Ectodermal cell (in vitro differentiated cells): ENCODE results near the gene CIB4.

Source experiments
- H3K27ac ChIP-seq: 2 replicates; pipeline ENCODE4 v1.7.0; 2013; ENCODE audit warnings: mild to moderate bottlenecking, low read depth, low read length; ENCODE audit not compliant: insufficient read depth, poor library complexity, severe bottlenecking
- H3K27me3 ChIP-seq: 2 replicates; pipeline ENCODE4 v1.7.0; 2013; ENCODE audit warnings: mild to moderate bottlenecking, low read length; ENCODE audit not compliant: insufficient read depth, control insufficient read depth, poor library complexity, severe bottlenecking
- H3K36me3 ChIP-seq: one replicate; pipeline ENCODE4 v1.7.0; 2013; ENCODE audit warnings: low read length; ENCODE audit not compliant: control insufficient read depth, insufficient read depth
- H3K4me1 ChIP-seq: one replicate; pipeline ENCODE4 v1.7.0; 2013; ENCODE audit warnings: low read length; ENCODE audit not compliant: control insufficient read depth, insufficient read depth
- H3K4me3 ChIP-seq: 2 replicates; pipeline ENCODE4 v1.7.0; 2013; ENCODE audit warnings: low read depth, low read length, control low read depth; ENCODE audit not compliant: insufficient read depth
- H3K9me3 ChIP-seq: 2 replicates; pipeline ENCODE4 v1.7.0; 2013; ENCODE audit warnings: mild to moderate bottlenecking, low read length, moderate library complexity; ENCODE audit not compliant: control insufficient read depth
- WGBS, 2 experiments: methylation state at CpG; one replicate each; pipeline ENCODE4 v1.1.7; 2013; ENCODE audit warnings: missing lambda C conversion rate in 2 of 2; 5-methylcytosine and 5-hydroxymethylcytosine counted together

Gene CIB4

GRCh38 chr2:26550276-26551015 is 90.7 kb downstream of the CIB4 start:
- 91 to 93% methylated on average over 17 of the region's 17 CpGs for WGBS, 2 experiments
- H3K4me1 ChIP-seq = no peaks in the 10 kb centered on the region
- H3K9me3 ChIP-seq = no peaks in the 10 kb centered on the region
- H3K4me3 ChIP-seq = no peak overlapping the region
- no peaks in the 10 kb centered on the region for H3K27me3 ChIP-seq
- H3K27ac ChIP-seq = no peak overlapping the region
- H3K36me3 ChIP-seq = no peaks in the 10 kb centered on the region

- WGBS, 2 experiments = 73 to 75% methylated on average over 15 of the region's 15 CpGs
- Histone ChIP-seq H3K4me3 (no peak overlapping the region), H3K27ac (no peak overlapping the region), H3K27me3 (no peaks in the 10 kb centered on the region), H3K4me1 (peaks cover 9% of the 10 kb centered on the region), H3K9me3 (no peaks in the 10 kb centered on the region), H3K36me3 (no peaks in the 10 kb centered on the region)
Observed at GRCh38 chr2:26542676-26543505, 98.3 kb downstream of the CIB4 start.

- Histone ChIP-seq H3K27me3 (no peaks in the 10 kb centered on the region), H3K36me3 (no peaks in the 10 kb centered on the region), H3K4me1 (peaks cover 9% of the 10 kb centered on the region), H3K9me3 (no peaks in the 10 kb centered on the region), H3K4me3 (no peak overlapping the region), H3K27ac (no peak overlapping the region)
- 92 to 94% methylated on average over 5 of the region's 5 CpGs for WGBS, 2 experiments
Observed at GRCh38 chr2:26542194-26542455, 99.0 kb downstream of the CIB4 start.

GRCh38 chr2:26541401-26542193 is 99.6 kb downstream of the CIB4 start:
- Histone ChIP-seq H3K36me3 (no peaks in the 10 kb centered on the region), H3K27ac (no peak overlapping the region), H3K4me3 (no peak overlapping the region), H3K9me3 (no peaks in the 10 kb centered on the region), H3K27me3 (no peaks in the 10 kb centered on the region), H3K4me1 (peaks cover 11% of the 10 kb centered on the region)
- 86 to 94% methylated on average over 6 of the region's 6 CpGs for WGBS, 2 experiments

GRCh38 chr2:26540961-26541360 is 100.2 kb downstream of the CIB4 start:
- H3K4me1 ChIP-seq = peaks cover 13% of the 10 kb centered on the region
- no peak overlapping the region for H3K4me3 ChIP-seq
- no peak overlapping the region for H3K27ac ChIP-seq
- WGBS, 2 experiments = 33 to 35% methylated on average over 6 of the region's 6 CpGs
- H3K9me3 ChIP-seq = no peaks in the 10 kb centered on the region
- H3K36me3 ChIP-seq = no peaks in the 10 kb centered on the region
- H3K27me3 ChIP-seq = no peaks in the 10 kb centered on the region

- Histone ChIP-seq H3K4me1 (peaks cover 13% of the 10 kb centered on the region), H3K4me3 (no peak overlapping the region), H3K9me3 (no peaks in the 10 kb centered on the region), H3K27me3 (no peaks in the 10 kb centered on the region), H3K27ac (no peak overlapping the region), H3K36me3 (no peaks in the 10 kb centered on the region)
- WGBS, 2 experiments = 67 to 76% methylated on average over 10 of the region's 10 CpGs
Observed at GRCh38 chr2:26540306-26540705, 100.9 kb downstream of the CIB4 start.

GRCh38 chr2:26537826-26538475 is 103.2 kb downstream of the CIB4 start:
- H3K27me3 ChIP-seq = no peaks in the 10 kb centered on the region
- no peaks in the 10 kb centered on the region for H3K9me3 ChIP-seq
- WGBS, 2 experiments = 91% methylated on average over 14 of the region's 14 CpGs
- no peak overlapping the region for H3K4me3 ChIP-seq
- H3K27ac ChIP-seq = no peak overlapping the region
- H3K36me3 ChIP-seq = no peaks in the 10 kb centered on the region
- peaks cover 13% of the 10 kb centered on the region for H3K4me1 ChIP-seq

- peaks cover 13% of the 10 kb centered on the region for H3K4me1 ChIP-seq
- H3K9me3 ChIP-seq = no peaks in the 10 kb centered on the region
- H3K27ac ChIP-seq = no peak overlapping the region
- no peaks in the 10 kb centered on the region for H3K27me3 ChIP-seq
- H3K4me3 ChIP-seq = no peak overlapping the region
- H3K36me3 ChIP-seq = no peaks in the 10 kb centered on the region
- 85 to 88% methylated on average over 17 of the region's 17 CpGs for WGBS, 2 experiments
Observed at GRCh38 chr2:26537069-26537825, 103.9 kb downstream of the CIB4 start.

GRCh38 chr2:26536371-26537068 is 104.6 kb downstream of the CIB4 start:
- 84 to 87% methylated on average over 20 of the region's 20 CpGs for WGBS, 2 experiments
- H3K36me3 ChIP-seq = no peaks in the 10 kb centered on the region
- H3K4me3 ChIP-seq = no peak overlapping the region
- peaks cover 13% of the 10 kb centered on the region for H3K4me1 ChIP-seq
- H3K27me3 ChIP-seq = no peaks in the 10 kb centered on the region
- no peaks in the 10 kb centered on the region for H3K9me3 ChIP-seq
- H3K27ac ChIP-seq = no peak overlapping the region
